Lower leg skin (tissue), 4 donors: ENCODE results near the gene FMNL3. TPM values are rescaled to one million over a fixed set of nuclear protein-coding genes. Genes with fewer than 3 reads are reported as not detected.
"Not testable (repeated sequence)": the region's sequence is repeated elsewhere in the genome, so short reads cannot be mapped to it uniquely, and the experiment has no call there.

Experiments
- DNase-seq, 2 donors: peaks; one replicate each; pipeline ENCODE4 v3.0.0-alpha.2; 2019; ENCODE audit warnings: low spot score in 2 of 2
- H3K4me3 ChIP-seq: fragments of 200-600 bp; sonication (generic); 2 replicates; pipeline ENCODE4 v1.5.1; 2017; ENCODE audit warnings: mild to moderate bottlenecking, low read depth; ENCODE audit not compliant: poor library complexity, severe bottlenecking
- CTCF ChIP-seq, 3 donors: fragments of 450-650 bp; IDR thresholded peaks; one replicate each; pipeline ENCODE4 v1.5.1; 2016; ENCODE audit warnings: antibody characterized with exemption in 3 of 3, mild to moderate bottlenecking in 3 of 3, moderate library complexity in 2 of 3
- POLR2A ChIP-seq, 2 donors: fragments of 450-650 bp; IDR thresholded peaks; one replicate each; pipeline ENCODE4 v1.6.1; 2016 to 2017; ENCODE audit warnings: antibody characterized with exemption in 2 of 2, mild to moderate bottlenecking in 1 of 2, moderate library complexity in 1 of 2
- WGBS, 2 donors: methylation state at CpG; one replicate each; pipeline ENCODE4 v1.1.5; 2018; 5-methylcytosine and 5-hydroxymethylcytosine counted together
- intact Hi-C: fragments of 100-400 bp; cut with DNase I; formaldehyde crosslinking; loops from one replicate; pipeline ENCODE4 v1.15.0; 2023; ENCODE audit warnings: low total_unique reads
- total RNA-seq, 4 donors: library from RNA; depleted of rRNA; stranded (reverse); fragments of >200 nt; gene quantifications; one replicate each; pipeline ENCODE4 v1.1.0, GENCODE V29; 2016

Gene FMNL3
- total RNA-seq, 4 donors from 2014 or later: 4.3 to 12.5 (median 6.9) TPM

GRCh38 chr12:49744363-49744885 is 37.2 kb upstream of the FMNL3 start:
- H3K4me3 ChIP-seq: no peak overlapping the region
- no peak for DNase-seq
- WGBS, 2 donors: 53 to 60% methylated on average over 3 of the region's 3 CpGs
- intact Hi-C loops: no loop called here
- TF ChIP-seq CTCF (IDR thresholded peaks at IDR 0.05) (no peak), POLR2A (IDR thresholded peaks at IDR 0.05) (no peak)

- intact Hi-C loops: no loop called here
- peak overlapping the region; percentile 73 for H3K4me3 ChIP-seq
- DNase-seq: peak; percentile 93 to 98
- no peak for TF ChIP-seq POLR2A (IDR thresholded peaks at IDR 0.05)
- no peak for TF ChIP-seq CTCF (IDR thresholded peaks at IDR 0.05)
- WGBS, 2 donors: 0% methylated on average over 23 to 35 of the region's 35 CpGs
These were observed 34.8 kb upstream of the FMNL3 start for GRCh38 chr12:49741882-49742620.

GRCh38 chr12:49740930-49741881 is 34.0 kb upstream of the FMNL3 start, which contains the start of gene TMBIM6:
Gene TMBIM6, plus strand, starts transcription at chr12:49741557. Its CDS starts 10,937 bp downstream, at chr12:49752494.
- TF ChIP-seq POLR2A (IDR thresholded peaks at IDR 0.05) (peak; percentile 14 to 99), CTCF (IDR thresholded peaks at IDR 0.05) (peak in 2 of 3 donors; percentile 74 to 83)
- DNase-seq: peak; percentile 100
- 3% methylated on average over 47 to 50 of the region's 50 CpGs for WGBS, 2 donors
- H3K4me3 ChIP-seq: peak within 1 kb of the TSS; percentile 73
- intact Hi-C loops: no loop called here

GRCh38 chr12:49740277-49740676 is 33.1 kb upstream of the FMNL3 start:
- intact Hi-C loops, DNase-seq, H3K4me3 ChIP-seq: not testable (repeated sequence)
- WGBS, 2 donors: 95 to 96% methylated on average over 12 of the region's 12 CpGs

- H3K4me3 ChIP-seq, intact Hi-C loops, DNase-seq: not testable (repeated sequence)
- 85 to 94% methylated on average over 5 of the region's 5 CpGs for WGBS, 2 donors
These were observed 31.5 kb upstream of the FMNL3 start for GRCh38 chr12:49738721-49739120.

- intact Hi-C loops, H3K4me3 ChIP-seq, DNase-seq: not testable (repeated sequence)
- WGBS, 2 donors: 94 to 95% methylated on average over 7 of the region's 7 CpGs
These were observed 27.7 kb upstream of the FMNL3 start for GRCh38 chr12:49734900-49735299.
